ENCODE data around the gene ZBTB17.
"Not testable (repeated sequence)": the region's sequence is repeated elsewhere in the genome, so short reads cannot be mapped to it uniquely, and the experiment has no call there.

Gene ZBTB17

GRCh38 chr1:15899266-15899665 is 76.6 kb downstream of the ZBTB17 start:
- H2AK5ac ChIP-seq (ENCODE audit: low read length, severe bottlenecking): no peak overlapping the region
- peaks cover 9% of the 10 kb centered on the region for H3K79me1 ChIP-seq (replicated peaks; ENCODE audit: low read length, poor library complexity, severe bottlenecking)
- no peak overlapping the region for H3K4me3 ChIP-seq (ENCODE audit: insufficient read depth in 1 of 2, low read depth in 1 of 2, low read length in 2 of 2)
- H3K4me2 ChIP-seq (ENCODE audit: low read length, poor library complexity, severe bottlenecking): no peak overlapping the region
- no peak overlapping the region for H3K27ac ChIP-seq (ENCODE audit: low read length, poor library complexity, severe bottlenecking)
- DNase-seq: no peak
- peaks cover 0 to 2% of the 10 kb centered on the region in 2 experiments for H3K36me3 ChIP-seq (ENCODE audit: control insufficient read depth in 1 of 2, insufficient read depth in 2 of 2, low read depth in 1 of 2, low read length in 2 of 2)
- no peaks in the 10 kb centered on the region for H3K27me3 ChIP-seq (ENCODE audit: control insufficient read depth in 1 of 2, insufficient read depth in 1 of 2, low read length in 2 of 2)
- no peak overlapping the region for H4K91ac ChIP-seq (ENCODE audit: low read length)
- H3K4me1 ChIP-seq (ENCODE audit: control insufficient read depth, insufficient read depth, low read depth, low read length): peaks cover 11% of the 10 kb centered on the region
- no peak overlapping the region for H2BK5ac ChIP-seq (ENCODE audit: low read depth, low read length, poor library complexity, severe bottlenecking)
- no peak overlapping the region for H2BK12ac ChIP-seq (ENCODE audit: low read length in 2 of 2)
- H2BK120ac ChIP-seq (ENCODE audit: low read depth, low read length): no peak overlapping the region
- WGBS: 95% methylated on average over 9 of the region's 9 CpGs
- no peak overlapping the region for H3K18ac ChIP-seq (ENCODE audit: low read depth in 1 of 2, low read length in 2 of 2)
- H3K9ac ChIP-seq (ENCODE audit: low read length): no peak overlapping the region
- H2BK15ac ChIP-seq (ENCODE audit: low read depth, poor library complexity, severe bottlenecking): no peak overlapping the region
- no peak overlapping the region for H2AFZ ChIP-seq (ENCODE audit: low read depth, low read length)
- H3K4ac ChIP-seq (ENCODE audit: low read depth in 1 of 2, low read length in 2 of 2): no peak overlapping the region
- H3K9me3 ChIP-seq (ENCODE audit: control insufficient read depth, low read length): no peaks in the 10 kb centered on the region
- H3K14ac ChIP-seq (ENCODE audit: low read length in 2 of 2): no peak overlapping the region
- no peak overlapping the region for H4K8ac ChIP-seq (ENCODE audit: low read length)
- H3K23ac ChIP-seq (ENCODE audit: low read length in 2 of 2): no peak overlapping the region

GRCh38 chr1:15896841-15897610 is 78.9 kb downstream of the ZBTB17 start:
- H4K91ac ChIP-seq (ENCODE audit: low read length); H2AK5ac ChIP-seq (ENCODE audit: low read length, severe bottlenecking); H3K27ac ChIP-seq (ENCODE audit: low read length, poor library complexity, severe bottlenecking); H2AFZ ChIP-seq (ENCODE audit: low read depth, low read length); DNase-seq; H3K23ac ChIP-seq (ENCODE audit: low read length in 2 of 2); H3K4me1 ChIP-seq (ENCODE audit: control insufficient read depth, insufficient read depth, low read depth, low read length); H2BK15ac ChIP-seq (ENCODE audit: low read depth, poor library complexity, severe bottlenecking); H2BK12ac ChIP-seq (ENCODE audit: low read length in 2 of 2); H3K36me3 ChIP-seq (ENCODE audit: control insufficient read depth in 1 of 2, insufficient read depth in 2 of 2, low read depth in 1 of 2, low read length in 2 of 2); H3K4me3 ChIP-seq (ENCODE audit: insufficient read depth in 1 of 2, low read depth in 1 of 2, low read length in 2 of 2); H2BK120ac ChIP-seq (ENCODE audit: low read depth, low read length); H3K9me3 ChIP-seq (ENCODE audit: control insufficient read depth, low read length); H3K18ac ChIP-seq (ENCODE audit: low read depth in 1 of 2, low read length in 2 of 2); H3K79me1 ChIP-seq (replicated peaks; ENCODE audit: low read length, poor library complexity, severe bottlenecking); H2BK5ac ChIP-seq (ENCODE audit: low read depth, low read length, poor library complexity, severe bottlenecking); H3K4ac ChIP-seq (ENCODE audit: low read depth in 1 of 2, low read length in 2 of 2); H4K8ac ChIP-seq (ENCODE audit: low read length); H3K14ac ChIP-seq (ENCODE audit: low read length in 2 of 2); H3K9ac ChIP-seq (ENCODE audit: low read length); H3K27me3 ChIP-seq (ENCODE audit: control insufficient read depth in 1 of 2, insufficient read depth in 1 of 2, low read length in 2 of 2); H3K4me2 ChIP-seq (ENCODE audit: low read length, poor library complexity, severe bottlenecking): not testable (repeated sequence)
- 98% methylated on average over 11 of the region's 20 CpGs for WGBS

- no peak overlapping the region for H2AFZ ChIP-seq (ENCODE audit: low read depth, low read length)
- no peak overlapping the region for H3K18ac ChIP-seq (ENCODE audit: low read depth in 1 of 2, low read length in 2 of 2)
Observed at GRCh38 chr1:15895233-15895632, 80.7 kb downstream of the ZBTB17 start.

GRCh38 chr1:15892857-15893599 is 82.9 kb downstream of the ZBTB17 start:
- not testable (repeated sequence) for H3K27ac ChIP-seq (ENCODE audit: low read length, poor library complexity, severe bottlenecking); H3K79me1 ChIP-seq (replicated peaks; ENCODE audit: low read length, poor library complexity, severe bottlenecking); H3K4me1 ChIP-seq (ENCODE audit: control insufficient read depth, insufficient read depth, low read depth, low read length); H3K27me3 ChIP-seq (ENCODE audit: control insufficient read depth in 1 of 2, insufficient read depth in 1 of 2, low read length in 2 of 2); H4K8ac ChIP-seq (ENCODE audit: low read length); H3K4ac ChIP-seq (ENCODE audit: low read depth in 1 of 2, low read length in 2 of 2); H4K91ac ChIP-seq (ENCODE audit: low read length); H2BK15ac ChIP-seq (ENCODE audit: low read depth, poor library complexity, severe bottlenecking); H2BK5ac ChIP-seq (ENCODE audit: low read depth, low read length, poor library complexity, severe bottlenecking); H2BK12ac ChIP-seq (ENCODE audit: low read length in 2 of 2); H2AK5ac ChIP-seq (ENCODE audit: low read length, severe bottlenecking); H3K9me3 ChIP-seq (ENCODE audit: control insufficient read depth, low read length); H2AFZ ChIP-seq (ENCODE audit: low read depth, low read length); H3K4me3 ChIP-seq (ENCODE audit: insufficient read depth in 1 of 2, low read depth in 1 of 2, low read length in 2 of 2); H3K4me2 ChIP-seq (ENCODE audit: low read length, poor library complexity, severe bottlenecking); H3K23ac ChIP-seq (ENCODE audit: low read length in 2 of 2); H3K36me3 ChIP-seq (ENCODE audit: control insufficient read depth in 1 of 2, insufficient read depth in 2 of 2, low read depth in 1 of 2, low read length in 2 of 2)
- Histone ChIP-seq H2BK120ac (ENCODE audit: low read depth, low read length) (peak overlapping the region; percentile 19), H3K18ac (ENCODE audit: low read depth in 1 of 2, low read length in 2 of 2) (peak overlapping the region in 1 of 2 experiments; percentile 52), H3K9ac (ENCODE audit: low read length) (peak overlapping the region; percentile 18), H3K14ac (ENCODE audit: low read length in 2 of 2) (peak overlapping the region in 1 of 2 experiments; percentile 57)
- peak; percentile 78 for DNase-seq
- 67% methylated on average over 4 of the region's 6 CpGs for WGBS

More at GRCh38 chr1:15895233-15895632, 80.7 kb downstream of the ZBTB17 start:
- no peak overlapping the region for H3K14ac ChIP-seq (ENCODE audit: low read length in 2 of 2)
- H3K36me3 ChIP-seq (ENCODE audit: control insufficient read depth in 1 of 2, insufficient read depth in 2 of 2, low read depth in 1 of 2, low read length in 2 of 2): peaks cover 0 to 2% of the 10 kb centered on the region in 2 experiments
- no peak overlapping the region for H2BK120ac ChIP-seq (ENCODE audit: low read depth, low read length)
- no peak overlapping the region for H3K4ac ChIP-seq (ENCODE audit: low read depth in 1 of 2, low read length in 2 of 2)
- no peak overlapping the region for H3K27ac ChIP-seq (ENCODE audit: low read length, poor library complexity, severe bottlenecking)
- no peak overlapping the region for H3K4me3 ChIP-seq (ENCODE audit: insufficient read depth in 1 of 2, low read depth in 1 of 2, low read length in 2 of 2)
- H3K4me2 ChIP-seq (ENCODE audit: low read length, poor library complexity, severe bottlenecking): no peak overlapping the region
- no peak overlapping the region for H4K8ac ChIP-seq (ENCODE audit: low read length)
- no peak overlapping the region for H3K9ac ChIP-seq (ENCODE audit: low read length)
- DNase-seq: no peak
- H3K27me3 ChIP-seq (ENCODE audit: control insufficient read depth in 1 of 2, insufficient read depth in 1 of 2, low read length in 2 of 2): no peaks in the 10 kb centered on the region
- no peak overlapping the region for H2BK12ac ChIP-seq (ENCODE audit: low read length in 2 of 2)
- H2BK15ac ChIP-seq (ENCODE audit: low read depth, poor library complexity, severe bottlenecking): no peak overlapping the region
- no peaks in the 10 kb centered on the region for H3K9me3 ChIP-seq (ENCODE audit: control insufficient read depth, low read length)
- H3K4me1 ChIP-seq (ENCODE audit: control insufficient read depth, insufficient read depth, low read depth, low read length): peaks cover 5% of the 10 kb centered on the region
- H4K91ac ChIP-seq (ENCODE audit: low read length): no peak overlapping the region
- H3K23ac ChIP-seq (ENCODE audit: low read length in 2 of 2): no peak overlapping the region
- H3K79me1 ChIP-seq (replicated peaks; ENCODE audit: low read length, poor library complexity, severe bottlenecking): peaks cover 7% of the 10 kb centered on the region
- H2AK5ac ChIP-seq (ENCODE audit: low read length, severe bottlenecking): no peak overlapping the region
- H2BK5ac ChIP-seq (ENCODE audit: low read depth, low read length, poor library complexity, severe bottlenecking): no peak overlapping the region
